Suprapubic skin (tissue), 4 donors: ENCODE data around the gene FBN1.

Source experiments
- EP300 ChIP-seq: sonication (generic); formaldehyde crosslinking; IDR thresholded peaks from one replicate; pipeline ENCODE4 v1.6.1; 2017; ENCODE audit warnings: antibody characterized with exemption
- POLR2A ChIP-seq, 2 donors: fragments of 450-650 bp; IDR thresholded peaks; one replicate each; pipeline ENCODE4 v1.6.1; 2017; ENCODE audit warnings: antibody characterized with exemption in 2 of 2, mild to moderate bottlenecking in 2 of 2, moderate library complexity in 2 of 2
- POLR2AphosphoS5 ChIP-seq, 3 donors: sonication (generic); formaldehyde crosslinking; IDR thresholded peaks; one replicate each; pipeline ENCODE4 v1.6.1; 2017; ENCODE audit warnings: antibody characterized with exemption in 3 of 3
- TF ChIP-seq, protein P1 (sequence below), 2 donors: fragments of 200-600 bp in 1 of 2; fragments of 450-650 bp in 1 of 2; sonication (generic) in 1 of 2; IDR thresholded peaks; one replicate each; pipeline ENCODE4 v1.5.1; 2016 to 2019; ENCODE audit warnings: antibody characterized with exemption in 2 of 2, mild to moderate bottlenecking in 1 of 2, moderate library complexity in 1 of 2

DNA sequence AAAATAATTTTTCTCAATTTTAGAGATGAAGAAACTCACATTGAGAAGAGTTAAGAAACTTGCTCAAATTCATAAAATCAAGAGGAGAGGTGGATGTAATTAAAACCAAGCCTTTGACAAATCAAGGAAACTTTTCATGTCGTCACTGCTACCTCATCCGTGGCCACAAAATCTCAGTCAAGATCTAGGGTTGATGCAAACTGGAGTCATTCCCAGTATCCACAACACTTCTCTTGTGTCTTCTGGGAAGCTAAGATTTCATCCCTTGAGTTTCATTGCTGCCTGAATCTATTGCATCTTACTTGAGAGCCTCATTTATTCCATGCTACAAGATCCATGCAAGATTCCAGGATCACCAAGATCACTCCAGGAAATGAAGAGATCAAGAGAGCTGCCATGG lies 5.4 kb upstream of the FBN1 start:
- TF ChIP-seq, protein P1, sequence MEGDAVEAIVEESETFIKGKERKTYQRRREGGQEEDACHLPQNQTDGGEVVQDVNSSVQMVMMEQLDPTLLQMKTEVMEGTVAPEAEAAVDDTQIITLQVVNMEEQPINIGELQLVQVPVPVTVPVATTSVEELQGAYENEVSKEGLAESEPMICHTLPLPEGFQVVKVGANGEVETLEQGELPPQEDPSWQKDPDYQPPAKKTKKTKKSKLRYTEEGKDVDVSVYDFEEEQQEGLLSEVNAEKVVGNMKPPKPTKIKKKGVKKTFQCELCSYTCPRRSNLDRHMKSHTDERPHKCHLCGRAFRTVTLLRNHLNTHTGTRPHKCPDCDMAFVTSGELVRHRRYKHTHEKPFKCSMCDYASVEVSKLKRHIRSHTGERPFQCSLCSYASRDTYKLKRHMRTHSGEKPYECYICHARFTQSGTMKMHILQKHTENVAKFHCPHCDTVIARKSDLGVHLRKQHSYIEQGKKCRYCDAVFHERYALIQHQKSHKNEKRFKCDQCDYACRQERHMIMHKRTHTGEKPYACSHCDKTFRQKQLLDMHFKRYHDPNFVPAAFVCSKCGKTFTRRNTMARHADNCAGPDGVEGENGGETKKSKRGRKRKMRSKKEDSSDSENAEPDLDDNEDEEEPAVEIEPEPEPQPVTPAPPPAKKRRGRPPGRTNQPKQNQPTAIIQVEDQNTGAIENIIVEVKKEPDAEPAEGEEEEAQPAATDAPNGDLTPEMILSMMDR (IDR thresholded peaks at IDR 0.05): no peak
- no peak for TF ChIP-seq POLR2AphosphoS5 (IDR thresholded peaks at IDR 0.05)
- no peak for TF ChIP-seq POLR2A (IDR thresholded peaks at IDR 0.05)
- no peak for TF ChIP-seq EP300
